HepG2 (cell line): ENCODE results near the gene PCDHGA7.

ENCODE experiments used
- CREB1 ChIP-seq, 2 experiments: fragments of 450-650 bp in 1 of 2; IDR thresholded peaks; 2 replicates each; pipeline ENCODE4 v1.6.1; 2016 to 2017; ENCODE audit warnings: control low read depth in 1 of 2, mild to moderate bottlenecking in 1 of 2, missing compliant biosample characterization in 1 of 2, missing genetic modification characterization in 1 of 2
- GPN1 ChIP-seq: sonication (generic); formaldehyde crosslinking; IDR thresholded peaks from 2 replicates; pipeline ENCODE4 v1.5.1; 2020; ENCODE audit warnings: missing genetic modification reagents, borderline replicate concordance
- PBX3 ChIP-seq: sonication (generic); formaldehyde crosslinking; IDR thresholded peaks from 2 replicates; pipeline ENCODE4 v1.8.1; 2023; ENCODE audit warnings: missing genetic modification reagents, inconsistent platforms, borderline replicate concordance
- SRF ChIP-seq: IDR thresholded peaks from 2 replicates; pipeline ENCODE4 v1.6.1; 2011; ENCODE audit warnings: mild to moderate bottlenecking, low read depth, low read length, moderate library complexity
- ZNF615 ChIP-seq: sonication (generic); formaldehyde crosslinking; IDR thresholded peaks from 2 replicates; pipeline ENCODE4 v1.5.0; 2020; ENCODE audit warnings: mild to moderate bottlenecking, missing genetic modification reagents, borderline replicate concordance
- TF ChIP-seq, protein P1 (sequence below): sonication (generic); formaldehyde crosslinking; IDR thresholded peaks from 2 replicates; pipeline ENCODE4 v1.4.0; 2020; ENCODE audit warnings: missing genetic modification reagents
- TF ChIP-seq, protein P2 (sequence below): sonication (generic); formaldehyde crosslinking; IDR thresholded peaks from 2 replicates; pipeline ENCODE4 v1.5.0; 2020; ENCODE audit warnings: mild to moderate bottlenecking, missing genetic modification reagents, moderate library complexity

DNA sequence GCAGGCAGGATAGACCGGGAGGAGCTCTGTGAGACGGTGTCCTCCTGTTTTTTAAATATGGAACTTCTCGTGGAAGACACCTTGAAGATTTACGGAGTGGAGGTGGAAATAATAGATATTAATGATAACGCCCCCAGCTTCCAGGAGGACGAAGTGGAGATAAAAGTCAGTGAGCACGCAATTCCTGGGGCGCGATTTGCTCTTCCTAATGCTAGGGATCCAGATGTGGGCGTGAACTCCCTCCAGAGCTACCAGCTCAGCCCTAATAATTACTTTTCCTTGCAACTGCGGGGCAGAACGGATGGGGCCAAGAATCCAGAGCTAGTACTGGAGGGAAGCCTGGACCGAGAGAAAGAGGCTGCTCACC, 38.9 kb downstream of the PCDHGA7 start:
- TF ChIP-seq ZNF615 (CRISPR knock-in tag) (no peak), CREB1 (IDR thresholded peaks at IDR 0.05) (no peak), CREB1 (CRISPR knock-in tag; IDR thresholded peaks at IDR 0.05) (no peak), SRF (no peak), GPN1 (CRISPR knock-in tag) (no peak), PBX3 (CRISPR knock-in tag) (no peak)
- TF ChIP-seq, protein P1, sequence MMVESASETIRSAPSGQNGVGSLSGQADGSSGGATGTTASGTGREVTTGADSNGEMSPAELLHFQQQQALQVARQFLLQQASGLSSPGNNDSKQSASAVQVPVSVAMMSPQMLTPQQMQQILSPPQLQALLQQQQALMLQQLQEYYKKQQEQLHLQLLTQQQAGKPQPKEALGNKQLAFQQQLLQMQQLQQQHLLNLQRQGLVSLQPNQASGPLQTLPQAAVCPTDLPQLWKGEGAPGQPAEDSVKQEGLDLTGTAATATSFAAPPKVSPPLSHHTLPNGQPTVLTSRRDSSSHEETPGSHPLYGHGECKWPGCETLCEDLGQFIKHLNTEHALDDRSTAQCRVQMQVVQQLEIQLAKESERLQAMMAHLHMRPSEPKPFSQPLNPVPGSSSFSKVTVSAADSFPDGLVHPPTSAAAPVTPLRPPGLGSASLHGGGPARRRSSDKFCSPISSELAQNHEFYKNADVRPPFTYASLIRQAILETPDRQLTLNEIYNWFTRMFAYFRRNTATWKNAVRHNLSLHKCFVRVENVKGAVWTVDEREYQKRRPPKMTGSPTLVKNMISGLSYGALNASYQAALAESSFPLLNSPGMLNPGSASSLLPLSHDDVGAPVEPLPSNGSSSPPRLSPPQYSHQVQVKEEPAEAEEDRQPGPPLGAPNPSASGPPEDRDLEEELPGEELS (CRISPR knock-in tag): no peak
- TF ChIP-seq, protein P2, sequence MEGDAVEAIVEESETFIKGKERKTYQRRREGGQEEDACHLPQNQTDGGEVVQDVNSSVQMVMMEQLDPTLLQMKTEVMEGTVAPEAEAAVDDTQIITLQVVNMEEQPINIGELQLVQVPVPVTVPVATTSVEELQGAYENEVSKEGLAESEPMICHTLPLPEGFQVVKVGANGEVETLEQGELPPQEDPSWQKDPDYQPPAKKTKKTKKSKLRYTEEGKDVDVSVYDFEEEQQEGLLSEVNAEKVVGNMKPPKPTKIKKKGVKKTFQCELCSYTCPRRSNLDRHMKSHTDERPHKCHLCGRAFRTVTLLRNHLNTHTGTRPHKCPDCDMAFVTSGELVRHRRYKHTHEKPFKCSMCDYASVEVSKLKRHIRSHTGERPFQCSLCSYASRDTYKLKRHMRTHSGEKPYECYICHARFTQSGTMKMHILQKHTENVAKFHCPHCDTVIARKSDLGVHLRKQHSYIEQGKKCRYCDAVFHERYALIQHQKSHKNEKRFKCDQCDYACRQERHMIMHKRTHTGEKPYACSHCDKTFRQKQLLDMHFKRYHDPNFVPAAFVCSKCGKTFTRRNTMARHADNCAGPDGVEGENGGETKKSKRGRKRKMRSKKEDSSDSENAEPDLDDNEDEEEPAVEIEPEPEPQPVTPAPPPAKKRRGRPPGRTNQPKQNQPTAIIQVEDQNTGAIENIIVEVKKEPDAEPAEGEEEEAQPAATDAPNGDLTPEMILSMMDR (CRISPR knock-in tag): no peak
